Calu3 (cell line): ENCODE measurements around the gene IFIH1. TPM values are rescaled to one million over a fixed set of nuclear protein-coding genes. Genes with fewer than 3 reads are reported as not detected.

Experiments
- BruUV-seq: library from RNA; stranded (reverse); fragments of 400-500 nt; replicated peaks from 2 replicates; lab custom pipeline; 2021; lab: Mats Ljungman, UMichigan
- CTCF ChIA-PET: fragments of 300-600 bp; sonication (Branson Sonifier 250); formaldehyde crosslinking; loops from one replicate; lab custom pipeline; 2022; ENCODE audit warnings: antibody characterized with exemption; lab: Charles Lee
- DNase-seq: peaks from one replicate; pipeline ENCODE4 v3.0.0; 2022
- H3K27ac Mint-ChIP-seq: one replicate; pipeline ENCODE4 v1.8.0; 2022; ENCODE audit warnings: mixed read lengths; ENCODE audit not compliant: unreplicated experiment
- H3K27me3 Mint-ChIP-seq: one replicate; pipeline ENCODE4 v1.8.0; 2022; ENCODE audit warnings: mixed read lengths; ENCODE audit not compliant: unreplicated experiment
- H3K36me3 Mint-ChIP-seq: one replicate; pipeline ENCODE4 v1.8.0; 2022; ENCODE audit warnings: mild to moderate bottlenecking, moderate library complexity, mixed read lengths; ENCODE audit not compliant: insufficient read depth, unreplicated experiment
- H3K4me1 Mint-ChIP-seq: one replicate; pipeline ENCODE4 v1.8.0; 2022; ENCODE audit warnings: mild to moderate bottlenecking, low read depth, mixed read lengths; ENCODE audit not compliant: unreplicated experiment
- H3K4me3 Mint-ChIP-seq: one replicate; pipeline ENCODE4 v1.8.0; 2022; ENCODE audit warnings: mild to moderate bottlenecking, low read depth, moderate library complexity, mixed read lengths; ENCODE audit not compliant: unreplicated experiment
- H3K9me3 Mint-ChIP-seq: one replicate; pipeline ENCODE4 v1.8.0; 2022; ENCODE audit warnings: low read depth, mixed read lengths; ENCODE audit not compliant: unreplicated experiment
- CTCF ChIP-seq: fragments of 200-600 bp; IDR thresholded peaks from one replicate; pipeline ENCODE4 v1.8.0; 2022; ENCODE audit warnings: antibody characterized with exemption; ENCODE audit not compliant: unreplicated experiment
- intact Hi-C: fragments of 100-400 bp; cut with micrococcal nuclease; formaldehyde crosslinking; loops from one replicate; pipeline ENCODE4 v1.10.0; 2022; ENCODE audit not compliant: unreplicated experiment
- total RNA-seq: library from RNA; stranded (reverse); gene quantifications from 2 replicates; pipeline ENCODE4 v1.2.3, GENCODE V29; 2022

IFIH1 gene
- total RNA-seq, 1 experiment from 2014 or later = 63.7 TPM

DNA sequence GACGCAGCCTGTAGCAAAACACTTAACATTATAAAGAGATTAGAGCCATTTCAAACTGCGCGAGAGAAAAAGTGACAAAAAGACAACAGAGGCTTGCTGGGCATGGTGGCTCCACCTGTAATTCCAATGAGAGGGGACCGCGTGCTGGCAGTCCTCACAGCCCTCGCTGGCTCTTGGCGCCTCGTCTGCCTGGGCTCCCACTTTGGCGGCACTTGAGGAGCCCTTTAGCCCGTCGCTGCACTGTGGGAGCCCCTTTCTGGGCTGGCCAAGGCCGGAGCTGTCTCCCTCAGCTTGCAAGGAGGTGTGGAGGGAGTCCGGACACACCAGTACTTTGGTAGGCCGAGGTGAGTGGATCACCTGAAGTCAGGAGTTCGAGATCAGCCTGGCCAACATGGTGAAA lies 9.3 kb upstream of the IFIH1 start:
- TF ChIP-seq CTCF = no peak
- BruUV-seq = no TSS peak
- DNase-seq = no peak
- Mint-ChIP-seq H3K4me3 (no peak overlapping the region), H3K4me1 (no peaks in the 10 kb centered on the region), H3K27me3 (no peaks in the 10 kb centered on the region), H3K27ac (no peak overlapping the region), H3K9me3 (peaks cover 2% of the 10 kb centered on the region), H3K36me3 (no peaks in the 10 kb centered on the region)
- intact Hi-C loops = no loop called here
- CTCF ChIA-PET = interaction anchor here (1.0 kb wide), 1 partner anchor 9 kb away, joined by 3 read pairs; no protein-coding TSS in a partner anchor

DNA sequence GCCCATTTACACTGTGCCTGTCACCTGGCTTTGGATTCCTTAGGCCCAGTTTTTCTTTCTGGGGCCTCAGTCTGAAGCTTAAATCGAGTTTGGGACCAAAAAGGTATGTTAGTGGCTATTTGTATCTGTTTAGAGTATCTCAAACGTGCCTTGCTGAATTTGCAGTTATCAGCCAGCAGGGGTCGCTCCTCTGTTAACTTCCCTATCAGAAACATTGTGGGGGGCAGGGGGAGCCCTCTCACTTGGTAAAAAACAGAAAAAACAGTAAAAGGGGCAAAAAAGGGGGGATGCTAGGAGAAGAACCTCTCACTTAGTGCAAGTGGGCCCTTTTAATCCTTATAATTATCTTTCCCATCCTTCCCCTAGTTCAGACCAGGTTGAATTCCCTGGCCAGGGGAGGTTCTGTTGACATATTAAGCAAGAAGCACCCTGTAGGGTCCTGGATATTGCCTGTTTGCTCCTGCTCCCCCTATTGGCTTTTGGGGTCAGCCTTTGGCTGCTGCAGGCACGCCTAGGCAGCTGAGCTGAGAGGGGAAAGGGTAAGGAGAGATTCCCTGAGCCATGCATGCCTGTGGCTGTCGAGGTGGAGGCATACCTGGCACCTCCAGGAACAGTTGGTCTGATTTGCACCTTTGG lies 8.8 kb upstream of the IFIH1 start:
- intact Hi-C loops = no loop called here
- H3K4me3 Mint-ChIP-seq = no peak overlapping the region

GRCh38 chr2:162324953-162325352 lies 6.5 kb upstream of the IFIH1 start:
- H3K27ac Mint-ChIP-seq = no peak overlapping the region
- BruUV-seq = no TSS peak
- no peaks in the 10 kb centered on the region for H3K36me3 Mint-ChIP-seq
- H3K9me3 Mint-ChIP-seq = peaks cover 2% of the 10 kb centered on the region
- TF ChIP-seq CTCF = no peak
- no peak overlapping the region for H3K4me3 Mint-ChIP-seq
- no peaks in the 10 kb centered on the region for H3K27me3 Mint-ChIP-seq
- intact Hi-C loops = no loop called here
- no peak for DNase-seq
- CTCF ChIA-PET = no interaction called here
- peaks cover 16% of the 10 kb centered on the region for H3K4me1 Mint-ChIP-seq

More for the DNA sequence above, 8.8 kb upstream of the IFIH1 start:
- CTCF ChIA-PET = no interaction called here
- DNase-seq = no peak
- BruUV-seq = no TSS peak
- H3K27ac Mint-ChIP-seq = no peak overlapping the region
- peak; percentile 43 for TF ChIP-seq CTCF
- peaks cover 2% of the 10 kb centered on the region for H3K9me3 Mint-ChIP-seq
- H3K4me1 Mint-ChIP-seq = no peaks in the 10 kb centered on the region
- no peaks in the 10 kb centered on the region for H3K36me3 Mint-ChIP-seq
- H3K27me3 Mint-ChIP-seq = no peaks in the 10 kb centered on the region

- intact Hi-C loops = no loop called here
- no peak for TF ChIP-seq CTCF
- peaks cover 36% of the 10 kb centered on the region for H3K4me1 Mint-ChIP-seq
- peaks cover 31% of the 10 kb centered on the region for H3K36me3 Mint-ChIP-seq
- no peak overlapping the region for H3K27ac Mint-ChIP-seq
- H3K4me3 Mint-ChIP-seq = no peak overlapping the region
- CTCF ChIA-PET = no interaction called here
- no peaks in the 10 kb centered on the region for H3K9me3 Mint-ChIP-seq
- no peaks in the 10 kb centered on the region for H3K27me3 Mint-ChIP-seq
- no peak for DNase-seq
- no TSS peak for BruUV-seq
Observed at GRCh38 chr2:162320864-162321517, 2.5 kb upstream of the IFIH1 start.
